HG03066 (cell line): ENCODE results near the gene CEBPE.

Source experiments
- ATAC-seq: cut with Tn5 transposase; IDR thresholded peaks from one replicate; pipeline ENCODE4 v1.9.1; 2021; ENCODE audit warnings: low read depth; ENCODE audit not compliant: unreplicated experiment

The CEBPE gene

GRCh38 chr14:23105348-23105824 is 13.7 kb downstream of the CEBPE start:
- ATAC-seq: no peak

DNA sequence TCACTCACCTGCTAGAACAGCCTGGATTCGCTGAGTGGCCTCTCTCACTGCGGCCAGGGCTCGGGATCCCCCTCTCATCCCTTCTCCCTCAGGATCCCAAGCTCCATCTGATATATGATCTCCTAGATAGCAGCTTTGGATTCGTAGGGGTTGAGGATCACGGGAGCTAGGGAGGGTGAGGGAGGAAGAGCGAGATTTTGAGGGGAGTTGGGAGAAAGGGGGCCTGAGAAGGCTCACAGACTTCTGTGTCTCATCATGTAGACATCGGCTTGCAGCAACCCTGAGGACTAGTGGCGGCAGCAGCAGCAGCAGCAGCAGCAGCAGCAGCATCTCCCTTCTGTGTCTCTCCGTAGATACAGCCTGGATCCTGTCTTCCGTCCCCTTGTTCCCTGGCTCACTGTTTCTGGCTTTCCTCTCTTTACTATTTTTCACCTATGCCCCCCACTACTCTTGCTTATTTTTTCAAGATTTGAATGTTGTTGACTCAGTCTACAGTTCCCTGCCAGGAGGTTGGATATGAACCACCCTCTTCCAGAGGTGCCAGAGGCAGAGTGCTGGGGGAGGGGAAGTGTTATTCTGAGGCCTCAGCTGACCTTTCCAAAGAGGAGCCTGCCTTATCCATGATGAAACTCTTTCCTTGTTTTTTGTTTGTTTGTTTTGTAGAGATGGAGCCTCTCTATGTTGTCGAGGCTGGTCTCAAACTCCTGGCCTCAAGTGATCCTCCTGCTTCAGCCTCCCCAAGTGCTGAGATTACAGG is 14.3 kb downstream of the CEBPE start, which contains the start of gene CIROP:
TSS of gene CIROP (minus strand) at position 399 of the 757 bp plus-strand sequence. CDS start at position 330, 69 bp downstream.
- no peak for ATAC-seq

DNA sequence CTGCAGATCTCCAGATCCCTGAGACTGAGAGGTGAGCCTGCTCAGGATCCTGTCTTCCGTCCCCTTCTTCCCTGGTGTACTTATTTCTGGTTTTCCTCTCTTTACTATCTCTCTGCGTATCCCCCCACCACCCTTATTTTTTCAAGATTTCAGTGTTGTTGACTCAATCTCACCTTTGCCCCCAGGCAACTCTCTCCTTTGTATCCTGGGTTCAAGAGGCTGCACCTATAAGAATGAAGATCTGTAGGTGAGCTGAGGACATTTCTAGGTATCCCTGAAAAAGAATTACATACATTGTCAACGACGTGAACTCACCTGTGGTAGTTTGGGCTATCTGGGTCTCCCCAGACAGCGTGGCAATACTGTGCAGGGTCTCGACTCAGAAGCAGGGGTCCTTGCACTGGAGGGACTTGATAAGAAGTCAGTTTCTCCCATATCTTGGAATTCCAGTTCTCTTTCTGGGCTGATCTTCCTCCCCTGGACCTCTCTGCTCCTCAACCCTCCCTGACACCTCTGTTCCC is 14.9 kb downstream of the CEBPE start:
- ATAC-seq: no peak

DNA sequence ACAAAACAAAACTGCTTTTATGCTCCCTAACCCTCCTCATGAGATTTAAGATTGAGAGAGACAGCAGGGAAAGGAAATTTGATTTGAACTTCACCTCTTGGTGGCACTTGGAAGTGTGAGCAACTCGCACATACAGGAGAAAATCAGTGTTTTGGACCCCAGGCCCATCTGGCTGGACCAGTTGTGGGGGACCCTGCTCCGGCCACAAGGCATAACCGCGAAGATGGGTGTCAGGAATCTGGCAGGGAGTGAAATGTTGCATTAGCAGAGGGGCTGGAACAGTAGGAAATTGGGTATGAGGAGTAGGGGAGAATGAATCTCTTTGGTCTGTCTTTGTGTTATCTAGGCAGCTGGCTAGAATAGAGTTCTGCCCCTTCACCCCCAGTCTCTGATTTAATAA is 15.5 kb downstream of the CEBPE start:
- ATAC-seq: no peak

- ATAC-seq: no peak
Observed at GRCh38 chr14:23102801-23103200, 16.3 kb downstream of the CEBPE start.

DNA sequence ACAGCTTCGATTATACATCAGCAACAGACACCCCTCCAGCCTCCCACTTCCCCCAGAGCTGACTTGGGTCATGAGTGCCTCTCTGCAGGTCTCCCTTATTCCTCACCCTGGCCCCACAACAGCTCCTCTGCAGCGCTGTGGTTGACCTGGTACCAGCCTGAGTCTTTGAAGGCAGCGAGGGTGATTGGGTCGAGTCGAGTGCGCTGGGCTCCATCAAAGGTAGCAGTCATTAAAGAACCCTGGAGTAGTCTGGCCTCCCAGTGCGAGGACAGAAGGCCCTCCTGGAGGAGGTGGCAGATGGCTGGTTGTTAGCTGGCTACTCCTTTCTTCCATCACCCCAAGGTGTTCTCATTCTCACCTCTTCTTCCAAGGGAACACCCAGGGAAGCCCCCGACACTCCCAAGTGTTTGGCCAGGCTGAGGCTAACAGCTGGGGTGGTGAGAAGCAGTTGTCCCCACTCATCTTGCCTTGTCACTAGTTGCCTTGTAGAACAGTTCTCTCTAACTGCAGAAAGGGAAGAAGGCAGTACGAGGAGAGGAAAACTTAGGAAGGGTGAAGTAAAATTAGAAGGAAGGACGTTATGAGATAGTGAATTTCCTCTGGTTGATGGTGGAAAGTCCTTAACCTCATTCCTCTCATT is 16.9 kb downstream of the CEBPE start:
- ATAC-seq: no peak

GRCh38 chr14:23101213-23101970 is 17.7 kb downstream of the CEBPE start:
- ATAC-seq: no peak

GRCh38 chr14:23099212-23099861 is 19.7 kb downstream of the CEBPE start:
- no peak for ATAC-seq

- no peak for ATAC-seq
Observed at GRCh38 chr14:23097786-23098185, 21.3 kb downstream of the CEBPE start.

- ATAC-seq: peak; percentile 91
Observed at GRCh38 chr14:23095196-23096108, 23.6 kb downstream of the CEBPE start, which contains the start of gene C14orf119. TSS of gene C14orf119 (plus strand) at chr14:23095505. CDS start at chr14:23097659, 2,154 bp downstream.

- peak; percentile 24 for ATAC-seq
Observed at GRCh38 chr14:23094666-23095195, 24.3 kb downstream of the CEBPE start, which contains the start of gene ACIN1. TSS of gene ACIN1 (minus strand) at chr14:23095136. CDS start at chr14:23095112, 24 bp downstream.

DNA sequence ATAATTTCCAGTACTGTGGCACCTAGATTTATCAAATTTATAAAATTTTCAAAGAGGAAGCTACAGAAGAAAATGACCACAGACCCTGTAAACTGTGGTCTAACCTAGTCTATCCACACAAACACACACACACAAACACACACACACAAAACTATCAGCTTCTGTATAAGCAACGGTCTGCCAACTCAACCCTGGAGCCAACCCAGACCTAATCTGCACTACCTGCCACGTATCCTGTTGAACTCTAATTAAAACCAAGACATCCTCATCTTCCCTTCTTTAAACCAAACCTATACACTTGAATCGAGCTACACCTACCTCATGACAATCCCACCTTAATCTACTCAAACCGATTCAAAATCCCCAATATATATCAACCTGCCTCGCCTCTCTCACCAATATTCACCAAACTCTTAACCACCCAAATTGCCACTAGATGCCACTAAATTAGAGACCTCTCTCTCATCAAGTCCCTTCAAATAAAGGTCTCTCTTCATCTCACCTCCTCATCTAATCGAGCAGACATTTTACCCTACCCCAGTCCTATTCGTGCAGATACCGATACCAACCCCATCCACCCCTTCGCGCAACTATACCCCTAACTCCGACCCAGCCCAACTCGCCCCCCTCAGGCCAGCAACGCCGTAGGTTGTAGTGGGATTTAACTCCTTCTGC is 24.9 kb downstream of the CEBPE start:
- ATAC-seq: no peak

- ATAC-seq: no peak
Observed at GRCh38 chr14:23093526-23093925, 25.5 kb downstream of the CEBPE start.

DNA sequence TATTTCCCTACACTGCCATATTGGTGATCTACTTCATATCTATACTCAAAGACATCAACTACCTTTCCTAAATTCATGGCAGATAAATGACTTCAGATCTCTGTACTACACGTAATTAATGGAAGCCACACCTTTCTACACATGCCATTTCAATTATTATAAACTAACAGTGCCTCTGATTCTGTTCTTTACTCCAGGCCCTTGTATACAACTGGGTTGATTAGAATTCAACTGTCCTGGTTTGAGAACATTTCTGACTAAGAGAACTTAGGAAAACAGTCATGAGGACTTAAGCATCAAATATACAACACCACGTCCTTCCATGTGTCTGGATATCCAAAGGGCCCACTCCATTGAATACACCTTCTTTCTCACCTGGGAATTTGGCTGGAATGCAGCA is 26.0 kb downstream of the CEBPE start:
- ATAC-seq: no peak

- no peak for ATAC-seq
Observed at GRCh38 chr14:23091294-23092225, 27.5 kb downstream of the CEBPE start.

DNA sequence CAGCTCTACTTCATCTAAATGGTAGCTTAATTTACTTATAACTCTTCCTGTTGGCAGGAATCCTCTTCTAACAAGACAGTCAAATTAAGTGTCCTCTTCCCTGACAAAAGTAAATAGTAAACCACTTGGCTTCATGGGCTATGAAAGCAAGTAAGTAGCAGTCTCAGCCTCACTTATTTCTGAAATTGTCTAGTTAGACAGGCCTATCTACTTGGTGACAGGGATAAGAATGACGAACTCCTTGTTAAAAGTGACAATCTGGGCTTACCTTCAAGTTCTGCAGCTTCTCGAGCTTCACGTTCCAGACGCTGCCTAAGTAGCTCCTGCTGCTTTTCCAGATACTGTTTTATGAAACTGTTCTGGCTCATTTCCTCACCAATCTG is 28.8 kb downstream of the CEBPE start:
- no peak for ATAC-seq

DNA sequence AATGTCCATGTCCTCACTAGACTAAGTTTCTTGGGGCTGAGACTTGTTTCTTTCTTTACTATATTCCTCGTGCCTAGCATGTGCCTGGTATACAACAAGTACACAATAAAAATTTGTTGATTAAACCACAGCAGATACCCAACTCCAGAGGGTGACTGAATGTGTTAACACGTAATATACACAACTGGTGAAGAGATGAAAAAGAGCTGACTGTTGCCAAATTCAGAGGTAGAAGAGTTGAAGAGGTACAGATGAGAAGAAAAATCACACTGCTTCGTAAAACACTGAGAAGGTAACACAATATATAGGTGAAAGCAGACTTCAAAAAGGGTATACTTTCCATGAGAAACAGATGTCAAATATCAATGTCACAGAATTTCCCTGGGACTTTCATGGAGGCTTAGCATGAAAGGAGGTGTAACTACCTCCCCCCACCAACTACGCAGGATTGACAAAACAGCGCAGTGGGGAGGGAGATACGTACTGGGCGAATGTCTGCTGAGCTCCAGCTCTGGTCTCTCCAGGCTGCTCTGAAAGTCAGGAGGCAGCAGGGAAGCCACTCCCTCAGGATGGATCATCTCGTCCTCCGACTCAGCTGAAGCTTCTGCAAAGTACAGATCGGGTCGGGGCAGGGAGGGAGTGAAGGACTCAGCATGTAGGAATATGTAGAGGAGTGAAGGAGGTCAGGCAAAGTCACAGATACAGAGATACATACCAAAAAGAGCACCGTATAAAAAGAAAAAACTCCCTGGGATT is 29.4 kb downstream of the CEBPE start:
- no peak for ATAC-seq
